SK-N-SH (cell line): Measurements from ENCODE around the gene ZNF19.

Experiments
- CTCF ChIP-seq: fragments of 200-600 bp; sonication (generic); IDR thresholded peaks from 2 replicates; pipeline ENCODE4 v1.6.1; 2017; ENCODE audit warnings: antibody characterized with exemption, mild to moderate bottlenecking, moderate library complexity
- EZH2phosphoT487 ChIP-seq: fragments of 200-600 bp; sonication (generic); IDR thresholded peaks from 2 replicates; pipeline ENCODE4 v1.6.1; 2017; ENCODE audit warnings: low read depth, mixed run types, mild to moderate bottlenecking, antibody characterized with exemption, moderate library complexity, borderline replicate concordance
- MXI1 ChIP-seq: IDR thresholded peaks from 2 replicates; pipeline ENCODE4 v1.6.1; 2012; ENCODE audit warnings: mild to moderate bottlenecking, low read depth, low read length, improper control_type of control experiment
- SIN3A ChIP-seq: IDR thresholded peaks from 2 replicates; pipeline ENCODE4 v1.6.1; 2012; ENCODE audit warnings: low read depth, mild to moderate bottlenecking, low read length, moderate library complexity, borderline replicate concordance

- TF ChIP-seq CTCF = no peak
- TF ChIP-seq EZH2phosphoT487 = no peak
- TF ChIP-seq MXI1 = no peak
- no peak for TF ChIP-seq SIN3A
These were observed 49.6 kb downstream of the ZNF19 start for GRCh38 chr16:71439523-71439922.
